Body of pancreas (tissue), 4 donors: ENCODE results near the gene ADAMTS20.

Experiments
- CTCF ChIP-seq, 7 experiments: fragments of 450-650 bp in 4 of 7; fragments of 200-600 bp in 3 of 7; sonication (generic) in 3 of 7; IDR thresholded peaks; one replicate each; pipeline ENCODE4 v1.5.1; 2016 to 2019; ENCODE audit warnings: antibody characterized with exemption in 7 of 7
- POLR2A ChIP-seq, 3 donors: fragments of 450-650 bp; IDR thresholded peaks; one replicate each; pipeline ENCODE4 v1.6.1; 2016; ENCODE audit warnings: antibody characterized with exemption in 3 of 3, mild to moderate bottlenecking in 2 of 3

- TF ChIP-seq POLR2A (IDR thresholded peaks at IDR 0.05) (no peak), CTCF (IDR thresholded peaks at IDR 0.05) (no peak)
Observed at GRCh38 chr12:43540470-43540869, 11.5 kb downstream of the ADAMTS20 start.
